SK-N-SH (cell line): Measurements from ENCODE around the gene ALOXE3. TPM values are rescaled to one million over a fixed set of nuclear protein-coding genes. Genes with fewer than 3 reads are reported as not detected.
A peak's percentile ranks its signal among the peaks of the same experiment; 100 is the strongest.

Source experiments
- CTCF ChIA-PET: fragments of 300-600, 350-600 bp; formaldehyde crosslinking; extraction: SDS; loops from one replicate; lab custom pipeline; 2021; lab: Yijun Ruan, JAX
- POLR2A ChIA-PET: fragments of 350-600 bp; sonication (Branson Sonifier 250); formaldehyde crosslinking; extraction: SDS; loops from one replicate; lab custom pipeline; 2020; ENCODE audit warnings: antibody characterized with exemption, inconsistent platforms; lab: Yijun Ruan, JAX
- DNase-seq: peaks from one replicate; pipeline ENCODE4 v3.0.0; 2012
- H2AFZ ChIP-seq: fragments of 200-600 bp; sonication (generic); 2 replicates; pipeline ENCODE4 v1.8.1; 2016; ENCODE audit warnings: antibody characterized with exemption, mild to moderate bottlenecking, low read depth
- H3F3A ChIP-seq: fragments of 200-600 bp; sonication (generic); replicated peaks from 2 replicates; pipeline ENCODE3; 2016; ENCODE audit warnings: antibody characterized with exemption, mild to moderate bottlenecking; ENCODE audit not compliant: insufficient read depth
- H3K27ac ChIP-seq, 2 experiments: fragments of 200-500 bp in 1 of 2; fragments of 200-600 bp in 1 of 2; sonication (Bioruptor generic) in 1 of 2; sonication (generic), shearing (Covaris generic) in 1 of 2; 2 replicates each; pipeline versions ENCODE4 v1.5.1 to v1.6.1; 2014 to 2016; ENCODE audit warnings: low read depth in 2 of 2, inconsistent platforms in 1 of 2, low read length in 1 of 2, mild to moderate bottlenecking in 1 of 2, mixed read lengths in 1 of 2
- H3K27me3 ChIP-seq: fragments of 200-600 bp; sonication (generic), shearing (Covaris generic); 2 replicates; pipeline ENCODE4 v1.6.1; 2016; ENCODE audit warnings: mixed run types; ENCODE audit not compliant: insufficient read depth
- H3K36me3 ChIP-seq, 2 experiments: fragments of 200-500 bp in 1 of 2; fragments of 200-600 bp in 1 of 2; sonication (Bioruptor generic) in 1 of 2; sonication (generic) in 1 of 2; replicated peaks in 1 of 2; 2 replicates each; pipeline versions ENCODE3 to v1.5.1; 2014 to 2016; ENCODE audit warnings: low read length in 1 of 2, mild to moderate bottlenecking in 1 of 2; ENCODE audit not compliant: insufficient read depth in 2 of 2, control insufficient read depth in 1 of 2
- H3K4me1 ChIP-seq, 2 experiments: fragments of 200-500 bp in 1 of 2; fragments of 200-600 bp in 1 of 2; sonication (Bioruptor generic) in 1 of 2; sonication (generic), shearing (Covaris generic) in 1 of 2; 2 replicates each; pipeline versions ENCODE4 v1.5.1 to v1.6.1; 2014 to 2016; ENCODE audit warnings: low read depth in 1 of 2, low read length in 1 of 2, mixed run types in 1 of 2; ENCODE audit not compliant: insufficient read depth in 2 of 2, control insufficient read depth in 1 of 2
- H3K4me2 ChIP-seq: fragments of 200-600 bp; sonication (generic), shearing (Covaris generic); 2 replicates; pipeline ENCODE4 v1.6.1; 2017; ENCODE audit warnings: mixed run types
- H3K4me3 ChIP-seq, 2 experiments: fragments of 200-500 bp in 1 of 2; fragments of 200-600 bp in 1 of 2; sonication (Bioruptor generic) in 1 of 2; sonication (generic), shearing (Covaris generic) in 1 of 2; 2 replicates each; pipeline versions ENCODE4 v1.5.1 to v1.8.1; 2014 to 2016; ENCODE audit warnings: low read depth in 2 of 2, inconsistent platforms in 1 of 2, low read length in 1 of 2, mild to moderate bottlenecking in 1 of 2, mixed read lengths in 1 of 2, moderate library complexity in 1 of 2
- H3K79me2 ChIP-seq: fragments of 200-600 bp; sonication (generic); 2 replicates; pipeline ENCODE4 v1.8.1; 2017; ENCODE audit warnings: mild to moderate bottlenecking; ENCODE audit not compliant: insufficient read depth
- H3K9ac ChIP-seq: fragments of 200-600 bp; sonication (generic); 2 replicates; pipeline ENCODE4 v1.6.1; 2017; ENCODE audit warnings: mixed run types
- H3K9me2 ChIP-seq: fragments of 200-600 bp; sonication (generic); 2 replicates; pipeline ENCODE4 v1.6.1; 2017; ENCODE audit warnings: mixed run types
- H3K9me3 ChIP-seq: fragments of 200-600 bp; sonication (generic); 2 replicates; pipeline ENCODE4 v1.6.1; 2017; ENCODE audit warnings: mixed run types, mild to moderate bottlenecking, moderate library complexity
- H4K20me1 ChIP-seq: fragments of 200-600 bp; sonication (generic); 2 replicates; pipeline ENCODE4 v1.6.1; 2017; ENCODE audit warnings: mild to moderate bottlenecking, mixed run types; ENCODE audit not compliant: insufficient read depth
- CHD2 ChIP-seq: fragments of 150-350 bp; IDR thresholded peaks from 2 replicates; pipeline ENCODE4 v1.6.1; 2018; ENCODE audit warnings: low read length; ENCODE audit not compliant: partially characterized antibody
- ELF1 ChIP-seq: IDR thresholded peaks from 2 replicates; pipeline ENCODE4 v1.4.0; 2012
- EP300 ChIP-seq, 2 experiments: IDR thresholded peaks; 2 replicates each; pipeline versions ENCODE4 v1.4.0 to v1.6.1; 2012; ENCODE audit warnings: borderline replicate concordance in 1 of 2, low read depth in 1 of 2, low read length in 1 of 2
- EZH2phosphoT487 ChIP-seq: fragments of 200-600 bp; sonication (generic); IDR thresholded peaks from 2 replicates; pipeline ENCODE4 v1.6.1; 2017; ENCODE audit warnings: low read depth, mixed run types, mild to moderate bottlenecking, antibody characterized with exemption, moderate library complexity, borderline replicate concordance
- GABPA ChIP-seq: IDR thresholded peaks from 2 replicates; pipeline ENCODE4 v1.4.0; 2012; ENCODE audit warnings: low read depth, mild to moderate bottlenecking
- JUND ChIP-seq: IDR thresholded peaks from 2 replicates; pipeline ENCODE4 v1.4.0; 2012
- MAX ChIP-seq: IDR thresholded peaks from 2 replicates; pipeline ENCODE4 v1.4.0; 2012; ENCODE audit warnings: low read depth
- MXI1 ChIP-seq: IDR thresholded peaks from 2 replicates; pipeline ENCODE4 v1.6.1; 2012; ENCODE audit warnings: mild to moderate bottlenecking, low read depth, low read length, improper control_type of control experiment
- NFIC ChIP-seq: IDR thresholded peaks from 2 replicates; pipeline ENCODE4 v1.4.0; 2012; ENCODE audit warnings: borderline replicate concordance
- NRF1 ChIP-seq: IDR thresholded peaks from 2 replicates; pipeline ENCODE4 v1.6.1; 2012; ENCODE audit warnings: low read depth, mild to moderate bottlenecking, low read length
- PBX3 ChIP-seq: IDR thresholded peaks from 2 replicates; pipeline ENCODE4; 2012
- RCOR1 ChIP-seq: fragments of 150-350 bp; IDR thresholded peaks from 2 replicates; pipeline ENCODE4 v1.6.1; 2017; ENCODE audit warnings: antibody characterized with exemption, low read length
- REST ChIP-seq: IDR thresholded peaks from 2 replicates; pipeline ENCODE4 v1.6.1; 2012; ENCODE audit warnings: mild to moderate bottlenecking, low read depth, low read length, moderate library complexity
- RFX5 ChIP-seq: IDR thresholded peaks from 2 replicates; pipeline ENCODE4 v1.6.1; 2012; ENCODE audit warnings: mild to moderate bottlenecking, improper control_type of control experiment, low read length
- SMC3 ChIP-seq: IDR thresholded peaks from 2 replicates; pipeline ENCODE4 v1.6.1; 2012; ENCODE audit warnings: low read depth, low read length, improper control_type of control experiment
- YY1 ChIP-seq: IDR thresholded peaks from 2 replicates; pipeline ENCODE4 v1.4.0; 2012; ENCODE audit warnings: low read depth, mild to moderate bottlenecking
- WGBS: methylation state at CpG from one replicate; pipeline ENCODE4 v1.1.6; 2017; ENCODE audit warnings: low lambda C conversion rate; 5-methylcytosine and 5-hydroxymethylcytosine counted together
- polyA plus RNA-seq, 3 experiments: library from polyadenylated mRNA; depleted of rRNA; stranded (reverse); fragments of >200 nt; gene quantifications; 2 replicates each; pipeline ENCODE4 v1.2.3, GENCODE V29; 2012
- TF ChIP-seq, protein P1 (sequence below): fragments of 150-350 bp; IDR thresholded peaks from 2 replicates; pipeline ENCODE4 v1.6.1; 2016; ENCODE audit warnings: mild to moderate bottlenecking, low read depth, low read length

ALOXE3 gene
- polyA plus RNA-seq, 1 of the 3 experiments (the other 2 are of a cell fraction) = 0.46 TPM

GRCh38 chr17:8081876-8082275 is 36.4 kb downstream of the ALOXE3 start (continued):
- no peak for TF ChIP-seq MAX

GRCh38 chr17:8080799-8081219 is 37.5 kb downstream of the ALOXE3 start:
- H2AFZ ChIP-seq = no peak overlapping the region
- CTCF ChIA-PET = interaction anchor here (0.6 to 20.8 kb wide), 14 partner anchors 10 to 259 kb away, joined by 3 to 390 read pairs (median 6); partner anchors contain the start of genes ALOX12B and ALOXE3
- POLR2A ChIA-PET = no interaction called here
- H3K27me3 ChIP-seq = peaks cover 34% of the 10 kb centered on the region
- H3K27ac ChIP-seq = no peak overlapping the region
- no peak for TF ChIP-seq CHD2
- TF ChIP-seq NFIC = no peak
- no peak for TF ChIP-seq SMC3
- no peak for TF ChIP-seq RCOR1
- no peaks in the 10 kb centered on the region for H3K79me2 ChIP-seq
- no peak for DNase-seq
- peaks cover 0 to 6% of the 10 kb centered on the region in 2 experiments; a peak in 1 of 4 replicates for H3K4me1 ChIP-seq
- no peaks in the 10 kb centered on the region for H3K9me3 ChIP-seq
- no peak overlapping the region for H3K4me3 ChIP-seq
- H3K9me2 ChIP-seq = no peaks in the 10 kb centered on the region
- H3K4me2 ChIP-seq = no peak overlapping the region
- H3K36me3 ChIP-seq = no peaks in the 10 kb centered on the region
- H3F3A ChIP-seq = no peaks in the 10 kb centered on the region
- WGBS = 79% methylated on average over 10 of the region's 17 CpGs
- no peak overlapping the region for H3K9ac ChIP-seq
- H4K20me1 ChIP-seq = no peaks in the 10 kb centered on the region

DNA sequence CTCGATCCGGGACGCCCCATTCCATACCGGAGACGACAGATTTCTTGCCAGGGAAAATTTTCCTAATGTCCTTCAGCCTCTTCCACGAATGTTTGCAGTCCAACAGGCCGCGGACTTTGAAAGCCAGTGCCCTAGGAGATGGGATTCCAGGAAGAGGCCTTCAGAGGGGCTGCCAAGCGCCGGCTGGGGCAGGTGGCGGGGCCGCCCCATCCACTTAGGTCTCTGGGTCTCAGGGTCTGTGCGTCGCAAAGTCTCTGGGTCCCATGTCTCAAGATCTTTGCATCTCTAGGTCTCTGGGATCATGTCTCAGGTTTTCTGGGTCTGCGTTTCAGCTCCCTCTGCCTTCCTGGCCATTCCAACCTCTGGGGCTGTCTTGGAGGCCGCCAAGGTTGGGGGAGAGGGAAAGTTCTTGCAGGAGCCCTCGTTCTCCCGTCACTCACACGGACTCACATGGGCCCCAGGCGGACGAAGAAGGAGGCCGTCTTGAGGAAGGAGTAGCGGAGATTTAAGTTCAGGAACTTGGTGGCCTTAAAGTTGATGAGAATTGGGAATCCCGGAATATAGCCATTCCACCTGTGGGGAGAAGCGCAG is 38.0 kb downstream of the ALOXE3 start:
- no peak for DNase-seq
- peak overlapping the region; percentile 49 to 63; a peak in 3 of 4 replicates for H3K4me3 ChIP-seq
- CTCF ChIA-PET = interaction anchor here (0.7 to 20.8 kb wide), 17 partner anchors 9 to 259 kb away, joined by 3 to 390 read pairs (median 7); partner anchors contain the start of genes ALOX12B and ALOXE3
- H3K4me1 ChIP-seq = peaks cover 0 to 6% of the 10 kb centered on the region in 2 experiments; a peak in 1 of 4 replicates
- H3K9me3 ChIP-seq = no peaks in the 10 kb centered on the region
- no peak overlapping the region for H3K27ac ChIP-seq
- H3K36me3 ChIP-seq = no peaks in the 10 kb centered on the region
- POLR2A ChIA-PET = no interaction called here
- 0 out of 2 replicates have a peak overlapping the region, but pooled peaks have one; percentile 74 for H2AFZ ChIP-seq
- H4K20me1 ChIP-seq = no peaks in the 10 kb centered on the region
- no peaks in the 10 kb centered on the region for H3K79me2 ChIP-seq
- H3K4me2 ChIP-seq = peak overlapping the region; percentile 91
- no peaks in the 10 kb centered on the region for H3K9me2 ChIP-seq
- WGBS = 70% methylated on average over 11 of the region's 25 CpGs
- peaks cover 33% of the 10 kb centered on the region for H3K27me3 ChIP-seq
- H3F3A ChIP-seq = no peaks in the 10 kb centered on the region
- no peak overlapping the region for H3K9ac ChIP-seq
- TF ChIP-seq PBX3 (no peak), ELF1 (no peak), REST (no peak), YY1 (no peak), GABPA (no peak), NRF1 (no peak), EP300 (IDR thresholded peaks at IDR 0.05; ENCODE audit: borderline replicate concordance in 1 of 2, low read depth in 1 of 2, low read length in 1 of 2) (no peak), MXI1 (no peak), EZH2phosphoT487 (no peak), RFX5 (no peak), MAX (no peak), JUND (no peak)
- TF ChIP-seq, protein P1, sequence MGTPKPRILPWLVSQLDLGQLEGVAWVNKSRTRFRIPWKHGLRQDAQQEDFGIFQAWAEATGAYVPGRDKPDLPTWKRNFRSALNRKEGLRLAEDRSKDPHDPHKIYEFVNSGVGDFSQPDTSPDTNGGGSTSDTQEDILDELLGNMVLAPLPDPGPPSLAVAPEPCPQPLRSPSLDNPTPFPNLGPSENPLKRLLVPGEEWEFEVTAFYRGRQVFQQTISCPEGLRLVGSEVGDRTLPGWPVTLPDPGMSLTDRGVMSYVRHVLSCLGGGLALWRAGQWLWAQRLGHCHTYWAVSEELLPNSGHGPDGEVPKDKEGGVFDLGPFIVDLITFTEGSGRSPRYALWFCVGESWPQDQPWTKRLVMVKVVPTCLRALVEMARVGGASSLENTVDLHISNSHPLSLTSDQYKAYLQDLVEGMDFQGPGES = no peak
